CD4-positive, alpha-beta T cell treated with Interferon gamma for 1 hour (primary cell): ENCODE data around the gene IRS2.
"Not testable (repeated sequence)": the region's sequence is repeated elsewhere in the genome, so short reads cannot be mapped to it uniquely, and the experiment has no call there.

Experiments used
- DNase-seq: peaks from one replicate; pipeline ENCODE4 v3.0.0-alpha.2; 2020

The IRS2 gene

DNA sequence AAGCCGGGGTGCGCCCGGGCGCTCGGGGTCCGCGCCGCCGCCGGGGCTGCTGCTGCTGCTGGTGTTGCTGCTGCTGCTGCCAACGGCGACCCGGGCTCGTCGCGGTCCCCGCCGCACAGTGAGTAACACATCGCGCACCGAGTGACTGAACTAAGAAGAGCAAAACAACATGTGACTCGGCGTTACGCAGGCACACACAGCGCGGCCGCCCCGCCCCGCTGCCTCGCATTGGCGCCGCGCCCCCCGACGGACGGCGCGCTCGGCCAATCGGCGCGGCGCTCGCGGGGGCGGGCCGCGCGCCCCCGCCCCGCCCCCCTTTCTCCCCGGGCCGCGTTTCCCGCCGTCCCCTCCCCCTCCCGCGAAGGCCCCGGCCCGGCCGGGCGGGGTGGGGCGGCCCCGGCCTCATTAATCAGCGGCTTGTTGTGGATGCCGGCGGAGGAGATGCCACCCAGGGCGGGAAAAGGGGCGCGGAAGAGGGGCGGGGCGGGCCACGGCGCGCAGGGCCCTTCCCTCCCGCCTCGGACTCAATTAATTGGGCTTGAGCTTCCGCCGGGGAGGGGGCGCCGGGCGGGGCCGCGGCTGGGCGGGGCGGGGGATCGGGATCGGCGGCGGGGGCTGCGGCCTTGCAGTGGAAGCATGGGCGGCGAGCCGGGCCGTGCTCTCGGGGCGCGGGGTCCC is at the start of gene IRS2:
Gene IRS2 (minus strand): TSS at position 127 of the 678 bp plus-strand sequence. CDS start 530 bp downstream, outside the sequence.
- peak; percentile 95 for DNase-seq

GRCh38 chr13:109834973-109835720 is 48.8 kb upstream of the IRS2 start:
- DNase-seq: no peak

DNA sequence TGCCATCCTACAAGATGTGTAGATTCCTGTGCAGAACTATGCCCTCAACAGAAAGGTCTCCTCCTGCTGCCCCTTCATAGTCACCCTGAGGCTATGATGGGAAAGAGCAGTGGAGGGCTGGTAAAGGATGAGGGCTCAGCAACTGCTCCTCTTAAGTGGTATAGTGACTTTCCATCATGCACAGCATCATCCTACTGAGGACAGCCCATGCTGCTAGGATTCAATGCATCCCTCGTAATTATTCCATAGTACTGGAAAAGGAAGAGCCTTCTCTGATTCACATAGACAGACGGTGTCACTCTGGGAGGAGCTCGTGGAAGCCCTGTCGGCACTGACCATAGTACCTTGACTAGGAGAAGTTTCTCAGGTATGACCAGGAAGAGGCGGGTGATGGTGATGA is 47.6 kb upstream of the IRS2 start:
- DNase-seq: no peak

DNA sequence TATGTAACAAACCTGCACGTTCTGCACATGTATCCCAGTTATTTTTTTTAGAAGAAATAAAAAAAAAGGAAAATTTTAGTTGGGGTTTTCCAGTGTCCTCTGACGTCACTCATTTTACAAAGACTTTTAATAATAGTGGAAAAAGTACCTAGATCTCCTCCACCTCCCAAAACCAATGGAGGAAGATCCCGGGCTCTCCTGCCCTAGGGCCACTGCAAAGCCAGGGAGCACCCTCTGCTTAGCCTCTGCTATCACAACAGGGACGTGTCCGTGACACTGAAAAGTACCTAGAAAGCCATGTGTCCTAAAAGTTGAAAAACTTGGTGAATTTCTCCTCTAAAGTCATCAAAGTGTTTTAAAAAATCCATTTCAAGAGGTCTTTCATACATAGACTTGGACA is 46.7 kb upstream of the IRS2 start:
- no peak for DNase-seq

DNA sequence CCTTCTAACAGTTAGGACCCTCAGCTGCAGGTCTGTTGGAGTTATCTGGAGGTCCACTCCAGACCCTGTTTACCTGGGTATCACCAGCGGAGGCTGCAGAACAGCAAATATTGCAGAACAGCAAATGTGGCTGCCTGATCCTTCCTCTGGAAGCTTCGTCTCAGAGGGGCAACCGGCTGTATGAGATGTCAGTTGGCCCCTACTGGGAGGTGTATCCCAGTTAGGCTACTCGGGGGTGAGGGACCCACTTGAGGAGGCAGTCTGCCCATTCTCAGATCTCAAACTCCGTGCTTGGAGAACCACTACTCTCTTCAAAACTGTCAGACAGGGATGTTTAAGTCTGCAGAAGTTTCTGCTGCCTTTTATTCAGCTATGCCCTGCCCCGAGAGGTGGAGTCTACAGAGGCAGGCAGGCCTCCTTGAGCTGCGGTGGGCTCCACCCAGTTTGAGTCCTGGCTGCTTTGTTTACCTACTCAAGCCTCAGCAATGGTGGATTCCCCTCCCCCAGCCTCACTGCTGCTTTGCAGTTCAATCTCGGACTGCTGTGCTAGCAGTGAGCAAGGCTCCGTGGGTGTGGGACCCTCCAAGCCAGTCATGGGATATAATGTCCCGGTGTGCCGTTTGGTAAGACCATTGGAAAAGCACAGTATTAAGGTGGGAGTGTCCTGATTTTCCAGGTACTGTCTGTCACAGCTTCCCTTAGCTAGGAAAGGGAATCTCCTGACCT is 42.4 kb upstream of the IRS2 start:
- not testable (repeated sequence) for DNase-seq

DNA sequence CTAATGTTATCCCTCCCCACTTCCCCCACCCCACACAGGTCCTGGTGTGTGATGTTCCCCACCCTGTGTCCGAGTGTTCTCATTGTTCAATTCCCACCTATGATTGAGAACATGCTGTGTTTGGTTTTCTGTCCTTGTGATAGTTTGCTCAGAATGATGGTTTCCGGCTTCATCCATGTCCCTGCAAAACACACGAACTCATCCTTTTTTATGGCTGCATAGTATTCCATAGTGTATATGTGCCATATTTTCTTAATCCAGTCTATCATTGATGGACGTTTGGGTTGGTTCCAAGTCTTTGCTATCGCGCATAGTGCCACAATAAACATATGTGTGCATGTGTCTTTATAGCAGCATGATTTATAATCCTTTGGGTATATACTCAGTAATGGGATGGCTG is 36.8 kb upstream of the IRS2 start:
- not testable (repeated sequence) for DNase-seq

- no peak for DNase-seq
Observed at GRCh38 chr13:109821103-109821502, 34.7 kb upstream of the IRS2 start.

- DNase-seq: no peak
Observed at GRCh38 chr13:109819874-109820273, 33.5 kb upstream of the IRS2 start.

DNA sequence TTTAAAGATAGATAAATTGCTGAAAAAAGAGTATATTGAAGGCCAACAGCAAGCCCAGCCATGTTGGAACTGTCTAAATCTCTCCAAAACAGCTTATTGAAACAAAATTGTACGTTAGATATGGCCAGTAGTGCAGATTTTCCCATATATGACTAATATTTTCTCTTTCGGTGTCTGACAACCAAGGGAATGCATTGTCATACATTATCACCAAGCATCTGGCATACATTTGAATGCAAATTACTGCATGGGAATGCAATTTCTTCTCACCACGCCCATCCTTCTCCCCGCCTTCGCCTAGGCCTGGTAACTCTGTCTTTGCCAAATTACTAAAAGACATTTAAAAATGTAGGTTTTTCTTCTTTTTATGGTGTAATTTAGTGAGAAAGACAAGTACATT is 32.5 kb upstream of the IRS2 start:
- DNase-seq: no peak

DNA sequence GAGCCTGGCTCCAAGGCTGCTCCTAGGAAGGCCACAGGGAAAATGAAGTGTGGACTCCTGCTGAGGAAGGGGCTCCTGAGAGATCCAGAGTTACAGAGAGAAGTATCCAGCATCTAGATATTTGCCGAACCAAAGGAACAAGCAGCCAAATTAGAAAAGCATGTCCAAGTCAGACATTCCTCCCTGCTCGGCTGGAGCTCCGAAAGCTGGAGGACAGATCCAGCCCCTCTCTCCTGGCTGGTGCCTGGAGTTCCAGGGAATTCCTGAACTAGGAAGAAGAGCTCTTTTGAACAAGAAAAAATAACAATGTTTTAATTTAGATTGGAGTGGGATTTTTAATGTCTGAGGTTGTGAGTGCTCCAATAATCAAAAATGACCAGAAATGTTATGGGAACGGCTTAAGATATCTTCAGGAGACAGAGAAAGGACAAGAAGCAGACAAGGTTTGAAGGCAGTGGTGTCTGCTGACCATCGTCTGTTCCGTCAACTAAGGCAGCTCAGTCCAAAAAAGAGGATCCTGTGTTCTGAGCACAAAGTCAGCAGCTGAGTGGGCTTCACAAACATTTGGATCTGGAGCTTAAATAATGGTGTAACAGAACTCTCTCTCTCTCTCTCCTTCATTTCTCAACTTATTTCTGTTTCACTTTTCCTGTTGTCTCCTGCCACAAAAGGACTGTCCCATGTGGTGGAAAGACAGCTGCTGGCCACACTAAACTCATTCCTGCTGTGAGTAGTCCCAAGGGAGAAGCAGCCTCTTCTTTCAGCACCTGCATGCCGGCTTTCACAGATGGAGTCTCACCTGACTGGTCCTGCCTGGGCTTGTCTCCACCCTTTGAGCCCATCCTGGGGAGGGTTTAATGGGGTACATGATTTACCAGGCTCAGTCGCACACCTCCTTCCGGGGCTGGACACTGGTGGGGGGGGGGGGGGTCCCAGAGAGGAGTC is 31.5 kb upstream of the IRS2 start:
- no peak for DNase-seq

DNA sequence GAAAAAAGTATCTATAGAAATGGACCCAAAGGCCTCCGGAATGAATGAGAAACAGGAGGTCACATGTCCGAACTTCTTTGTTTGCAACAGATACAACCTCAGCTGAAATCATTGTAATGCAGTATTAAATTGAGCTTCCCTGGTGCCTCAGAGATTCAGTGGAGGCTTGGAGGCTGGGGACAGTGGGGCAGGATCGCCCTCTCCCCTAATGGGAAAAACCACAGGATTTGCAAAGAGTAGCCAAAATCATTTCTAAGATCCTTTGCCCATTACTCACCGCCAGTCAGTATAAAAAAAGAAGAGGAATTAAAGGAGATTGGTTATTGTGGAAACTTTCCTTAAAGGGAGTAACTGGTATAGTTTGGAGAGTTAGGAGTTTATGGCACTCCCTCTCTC is 30.4 kb upstream of the IRS2 start:
- no peak for DNase-seq

DNA sequence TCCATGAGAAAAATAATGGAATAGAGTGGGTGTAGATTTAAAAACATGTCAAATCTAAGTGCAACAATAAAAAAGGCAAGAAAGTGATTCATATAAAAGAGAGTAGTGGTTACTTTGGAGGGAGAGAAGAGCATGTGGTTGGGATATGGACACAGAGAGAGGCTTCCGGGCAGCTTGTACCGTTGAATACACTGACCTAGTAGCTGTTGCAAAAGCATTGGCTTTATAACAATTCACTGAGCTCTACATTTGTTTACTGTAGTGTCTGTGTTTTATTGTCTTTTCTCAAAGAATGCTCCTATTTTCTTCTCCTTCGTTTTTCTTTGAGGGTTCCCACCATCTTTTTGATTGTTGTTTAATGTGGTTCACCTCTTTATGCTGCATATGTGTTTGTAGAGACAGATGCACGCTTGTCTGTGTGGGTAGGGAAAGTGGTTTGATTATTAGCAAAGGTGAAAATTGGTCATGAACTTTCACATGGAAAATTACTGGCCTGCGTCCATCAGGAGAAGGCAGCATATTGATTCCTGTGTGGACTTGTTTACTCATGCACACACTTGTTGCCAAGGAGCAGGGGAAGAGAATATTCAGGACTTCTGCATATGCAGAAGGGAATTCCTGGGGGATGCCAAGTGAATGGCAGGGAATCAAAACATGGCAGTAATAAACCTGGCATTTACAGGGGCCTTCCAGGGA is 29.9 kb upstream of the IRS2 start:
- DNase-seq: no peak

- DNase-seq: no peak
Observed at GRCh38 chr13:109815651-109816050, 29.3 kb upstream of the IRS2 start.

DNA sequence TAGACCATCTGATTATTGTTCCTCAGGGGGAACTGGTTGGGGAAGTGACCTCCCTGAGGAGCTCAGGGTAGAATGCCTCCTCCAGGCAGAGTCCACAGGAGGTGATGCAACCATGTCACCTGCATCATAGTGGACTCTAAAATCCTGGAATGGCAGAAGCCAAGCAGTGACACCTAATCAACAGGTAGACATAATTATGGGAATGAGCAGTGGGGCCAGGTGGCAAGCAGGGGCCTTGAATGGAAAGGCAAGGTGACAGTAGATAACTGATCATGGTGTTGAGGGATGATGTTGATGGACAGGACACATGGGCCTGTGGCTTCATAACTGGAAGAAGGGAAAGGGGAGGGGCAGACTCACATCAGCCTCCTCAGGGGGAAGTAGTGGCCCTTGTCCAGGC is 27.3 kb upstream of the IRS2 start:
- DNase-seq: no peak

GRCh38 chr13:109812382-109812781 is 26.0 kb upstream of the IRS2 start:
- DNase-seq: no peak

GRCh38 chr13:109810761-109811510 is 24.6 kb upstream of the IRS2 start:
- DNase-seq: no peak

GRCh38 chr13:109809216-109809932 is 23.0 kb upstream of the IRS2 start:
- no peak for DNase-seq

DNA sequence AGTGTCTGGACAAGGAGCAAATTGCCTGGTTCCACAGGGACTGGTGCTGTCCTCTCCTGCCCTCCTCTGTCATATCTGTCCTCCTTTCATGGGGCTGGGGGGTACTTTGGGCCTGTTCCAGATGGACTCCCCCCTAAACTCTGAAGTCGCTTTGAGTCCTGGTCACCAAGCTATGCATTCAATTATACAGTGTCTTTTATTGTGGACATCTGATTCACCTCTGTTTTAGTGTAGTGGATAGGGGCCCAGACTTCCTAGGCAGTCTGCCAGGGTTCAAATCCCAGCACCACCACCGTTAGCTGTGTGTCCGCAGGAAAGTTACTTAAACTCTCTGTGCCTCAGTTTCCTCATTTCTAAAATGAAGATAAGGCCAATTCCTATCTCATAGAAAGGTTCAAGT is 21.0 kb upstream of the IRS2 start:
- DNase-seq: no peak

- no peak for DNase-seq
Observed at GRCh38 chr13:109804654-109805053, 18.3 kb upstream of the IRS2 start.

- DNase-seq: no peak
Observed at GRCh38 chr13:109803825-109804224, 17.4 kb upstream of the IRS2 start.

GRCh38 chr13:109802936-109803335 is 16.6 kb upstream of the IRS2 start:
- DNase-seq: no peak
